Measurements from ENCODE around the gene LCMT1.
"Not testable (repeated sequence)": the region's sequence is repeated elsewhere in the genome, so short reads cannot be mapped to it uniquely, and the experiment has no call there.

The LCMT1 gene

DNA sequence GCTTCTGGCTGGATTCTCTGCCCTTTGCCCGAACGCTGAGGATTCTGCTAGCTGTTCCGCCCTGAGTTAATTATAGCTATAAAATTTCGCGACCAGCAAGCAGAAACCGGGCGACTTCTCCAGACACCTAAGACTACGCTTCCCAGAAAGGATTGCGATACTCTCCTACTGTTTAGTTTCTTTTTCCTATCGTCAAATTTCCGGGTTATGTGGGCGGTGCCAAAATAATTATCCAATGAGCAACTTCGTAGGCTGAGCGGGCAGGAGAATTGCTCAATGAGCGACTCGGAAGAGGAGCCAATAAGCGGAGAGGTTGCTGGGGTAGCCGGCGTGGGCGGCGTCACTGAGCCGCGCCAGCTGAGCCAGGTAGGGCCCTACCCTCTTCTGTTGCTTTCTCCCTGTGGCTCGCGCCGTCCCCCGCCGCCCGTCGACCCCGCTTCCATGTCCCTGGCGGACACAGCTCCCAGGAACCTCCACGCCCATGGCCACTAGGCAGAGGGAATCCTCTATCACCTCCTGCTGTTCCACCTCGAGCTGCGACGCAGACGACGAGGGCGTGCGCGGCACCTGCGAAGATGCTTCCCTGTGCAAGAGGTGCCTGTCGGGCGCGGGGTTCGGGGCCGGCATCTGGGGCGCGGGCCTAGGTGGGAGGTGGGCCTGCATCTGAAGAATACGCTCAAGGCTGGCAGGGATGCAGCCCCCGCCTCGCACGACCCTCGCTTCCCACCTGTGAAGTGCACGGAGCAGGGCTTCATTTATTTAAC lies at the start of gene LCMT1:
TSS of gene LCMT1 (plus strand) at position 340 of the 764 bp plus-strand sequence. CDS start at position 482, 142 bp downstream.
- peak; percentile 92 for DNase-seq

DNA sequence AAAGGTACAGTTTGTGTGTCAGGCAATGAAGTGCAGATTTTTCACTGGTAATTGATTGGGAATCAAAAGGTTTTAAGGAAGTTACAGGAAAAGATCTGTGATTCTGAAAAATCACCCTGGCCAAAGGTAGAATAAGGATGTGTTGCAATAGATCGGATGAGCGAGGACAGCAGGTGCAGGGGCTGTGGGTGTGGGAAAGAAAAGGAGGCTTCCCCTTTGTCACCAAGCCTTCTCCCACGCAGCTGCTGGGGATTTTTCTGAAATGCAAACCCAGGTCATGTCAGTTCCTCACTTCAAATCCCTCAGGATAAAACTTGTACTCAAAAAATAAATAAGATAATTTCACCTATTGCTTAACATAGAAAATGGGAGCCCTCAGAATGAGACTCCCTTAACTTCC lies 48.4 kb upstream of the LCMT1 start:
- peak; percentile 32 for DNase-seq

DNA sequence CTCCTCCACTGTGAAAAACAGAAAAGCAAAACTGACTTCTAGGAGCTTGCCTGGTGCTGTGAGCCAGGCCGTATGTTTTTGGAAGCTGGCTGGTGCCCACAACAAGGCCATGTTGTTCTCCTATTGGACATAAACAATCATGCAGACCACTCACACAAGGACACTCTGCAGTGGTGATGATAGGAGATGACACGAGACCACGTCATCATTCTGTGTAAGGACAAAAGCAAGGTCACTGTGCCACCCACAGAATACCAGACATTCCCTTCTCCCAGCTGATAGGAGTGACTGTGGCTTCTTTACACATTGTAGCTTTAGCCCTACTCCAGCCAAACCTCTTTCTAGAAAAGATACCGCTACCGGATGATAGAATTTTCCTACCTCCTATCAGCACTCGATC lies 47.7 kb upstream of the LCMT1 start:
- no peak for DNase-seq

DNA sequence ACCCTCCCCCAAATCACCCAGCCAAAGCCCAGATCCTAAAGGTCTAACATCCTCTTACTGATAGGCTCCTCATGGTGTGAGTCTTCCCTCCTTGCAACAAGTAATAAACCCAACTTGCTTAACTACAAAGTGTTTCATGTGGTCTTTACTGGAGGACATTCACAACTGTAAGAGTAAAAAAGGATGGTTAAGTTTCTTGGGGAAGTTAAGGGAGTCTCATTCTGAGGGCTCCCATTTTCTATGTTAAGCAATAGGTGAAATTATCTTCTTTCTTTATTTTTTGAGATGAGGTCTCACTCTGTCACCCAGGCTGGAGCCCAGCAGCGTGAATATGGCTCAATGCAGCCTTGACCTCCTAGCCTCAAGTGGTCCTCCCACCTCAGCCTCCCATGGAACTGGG lies 47.3 kb upstream of the LCMT1 start:
- DNase-seq = not testable (repeated sequence)

- no peak for DNase-seq
Measured at GRCh38 chr16:25064937-25065336, 46.6 kb upstream of the LCMT1 start.

GRCh38 chr16:25065899-25066298 lies 45.6 kb upstream of the LCMT1 start:
- DNase-seq = no peak

GRCh38 chr16:25066426-25066746 lies 45.2 kb upstream of the LCMT1 start:
- no peak for DNase-seq

- peak; percentile 78 for DNase-seq
Measured at GRCh38 chr16:25066747-25067631, 44.6 kb upstream of the LCMT1 start.

DNA sequence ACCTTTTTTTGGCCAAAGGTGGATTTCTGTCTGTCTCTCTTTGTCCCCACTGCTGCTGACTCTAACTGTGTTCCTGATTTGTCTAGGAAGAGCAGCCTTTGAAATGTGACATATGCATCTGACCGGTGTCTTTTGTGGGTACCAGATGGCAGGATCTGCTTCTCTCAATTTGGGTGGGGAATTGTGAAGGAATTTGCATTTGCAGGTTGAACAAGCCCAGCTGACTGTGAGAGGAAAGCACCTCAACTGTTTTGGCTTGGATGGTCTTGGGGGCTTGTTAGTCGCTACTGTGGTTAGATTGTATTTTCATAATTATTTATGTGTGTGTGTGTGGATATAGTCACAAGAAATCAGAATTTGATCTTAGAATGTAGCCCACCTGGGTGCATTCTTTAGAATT lies 37.7 kb upstream of the LCMT1 start:
- DNase-seq = no peak

DNA sequence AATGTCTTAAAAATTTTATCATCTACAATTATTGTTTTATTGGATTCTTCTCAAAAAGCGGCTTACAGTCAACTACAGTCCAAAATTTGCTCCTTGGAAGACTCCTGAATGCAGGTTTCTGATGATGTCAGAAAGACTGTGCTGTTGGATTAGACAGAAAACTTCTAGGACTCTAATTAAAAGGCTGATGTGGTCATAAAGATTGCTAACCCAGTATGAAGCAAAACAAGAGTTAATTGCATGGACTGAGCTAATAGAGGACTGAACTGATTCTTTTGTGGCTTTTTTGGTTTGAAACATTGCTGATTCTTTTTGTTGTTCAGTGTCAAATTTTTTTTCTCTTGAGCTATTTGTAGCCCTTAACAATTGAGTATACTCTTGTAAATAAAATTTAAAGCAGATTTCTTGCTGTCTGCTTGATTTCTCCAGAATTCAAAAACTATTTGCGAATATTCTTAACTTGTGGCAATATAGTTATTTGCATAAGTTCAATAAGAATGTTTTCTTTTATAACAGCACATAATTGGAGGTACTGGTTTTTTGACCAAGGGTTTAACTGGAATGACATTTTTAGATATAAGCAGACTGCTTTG lies 33.1 kb upstream of the LCMT1 start:
- no peak for DNase-seq

- DNase-seq = no peak
Measured at GRCh38 chr16:25079637-25080378, 31.7 kb upstream of the LCMT1 start.

GRCh38 chr16:25080420-25081131 lies 31.0 kb upstream of the LCMT1 start:
- DNase-seq = no peak

- DNase-seq = no peak
Measured at GRCh38 chr16:25081702-25082101, 29.8 kb upstream of the LCMT1 start.

DNA sequence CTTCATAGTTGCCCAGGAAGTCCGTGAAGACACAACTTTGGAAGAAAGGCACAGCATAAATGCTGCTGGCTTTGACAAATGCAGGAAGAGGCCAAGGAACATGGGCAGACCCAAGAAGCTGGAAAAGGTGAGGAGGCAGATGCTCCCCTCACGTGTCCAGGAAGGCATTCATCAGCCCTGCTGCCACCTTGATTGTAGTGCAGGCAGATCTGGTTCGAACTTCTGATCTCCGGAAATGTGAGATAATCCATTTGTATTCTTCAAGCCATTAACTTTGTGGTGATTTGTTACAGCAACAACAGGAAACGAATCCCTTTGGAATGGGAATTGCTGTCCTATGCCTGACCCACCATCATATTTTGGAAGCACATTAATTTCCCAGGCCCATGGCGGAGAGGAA lies 28.5 kb upstream of the LCMT1 start:
- DNase-seq = no peak

- DNase-seq = no peak
Measured at GRCh38 chr16:25083701-25084100, 27.8 kb upstream of the LCMT1 start.

DNA sequence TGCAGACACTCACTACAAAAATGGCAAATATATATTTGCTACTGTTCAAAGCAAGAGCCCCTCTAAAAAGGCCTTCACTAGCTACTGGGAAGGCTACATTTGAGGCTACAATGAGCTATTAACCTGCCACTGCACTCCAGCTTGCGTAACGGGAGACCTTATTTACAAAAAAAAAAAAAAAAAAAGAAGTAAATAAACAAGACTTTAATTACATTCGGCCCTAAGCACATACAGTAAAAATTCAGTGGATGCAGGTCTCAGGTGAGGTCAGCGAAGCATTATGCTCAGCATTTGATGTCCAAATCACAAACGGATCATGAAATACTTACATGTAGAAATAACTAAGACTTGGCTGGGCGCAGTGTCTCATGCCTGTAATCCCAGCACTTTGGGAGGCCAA lies 26.7 kb upstream of the LCMT1 start:
- no peak for DNase-seq

DNA sequence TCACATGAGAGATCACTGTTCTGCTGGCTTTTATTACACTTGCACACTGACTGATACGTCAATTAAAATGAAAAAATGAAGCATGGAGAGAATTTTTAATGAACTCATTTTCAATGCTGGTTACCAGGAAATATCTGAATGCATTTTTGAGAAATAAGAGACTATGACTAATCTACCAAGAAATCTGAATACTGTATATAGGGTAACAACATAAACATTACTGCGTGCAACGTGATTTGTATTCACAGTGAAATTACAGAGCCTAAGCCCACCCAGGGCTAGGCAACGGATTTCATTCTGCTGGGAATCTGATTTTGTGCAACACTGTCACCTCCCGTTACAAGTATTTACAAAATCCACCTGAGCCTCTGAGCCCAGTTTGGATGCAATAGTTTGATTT lies 23.8 kb upstream of the LCMT1 start:
- DNase-seq = no peak

GRCh38 chr16:25089351-25089750 lies 22.2 kb upstream of the LCMT1 start:
- DNase-seq = no peak

DNA sequence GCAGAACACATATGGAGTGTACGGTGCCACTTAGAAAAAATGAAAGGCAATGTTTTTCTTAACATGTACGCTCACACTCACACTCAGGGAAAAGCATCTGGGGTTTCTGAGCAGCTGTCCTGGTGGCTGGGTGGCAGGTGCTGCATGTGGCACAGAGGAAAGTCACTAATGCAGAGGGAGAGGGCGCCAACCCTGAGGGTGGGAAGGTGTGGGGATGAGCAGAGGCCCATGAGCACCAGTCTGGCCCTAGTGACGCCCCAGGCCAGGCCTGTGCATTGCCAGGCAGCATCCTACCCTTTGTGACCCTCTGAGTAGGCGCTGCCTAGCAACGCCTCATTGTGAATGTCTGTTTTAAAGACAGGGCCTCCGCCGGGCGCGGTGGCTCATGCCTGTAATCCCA lies 19.1 kb upstream of the LCMT1 start:
- DNase-seq = no peak

DNA sequence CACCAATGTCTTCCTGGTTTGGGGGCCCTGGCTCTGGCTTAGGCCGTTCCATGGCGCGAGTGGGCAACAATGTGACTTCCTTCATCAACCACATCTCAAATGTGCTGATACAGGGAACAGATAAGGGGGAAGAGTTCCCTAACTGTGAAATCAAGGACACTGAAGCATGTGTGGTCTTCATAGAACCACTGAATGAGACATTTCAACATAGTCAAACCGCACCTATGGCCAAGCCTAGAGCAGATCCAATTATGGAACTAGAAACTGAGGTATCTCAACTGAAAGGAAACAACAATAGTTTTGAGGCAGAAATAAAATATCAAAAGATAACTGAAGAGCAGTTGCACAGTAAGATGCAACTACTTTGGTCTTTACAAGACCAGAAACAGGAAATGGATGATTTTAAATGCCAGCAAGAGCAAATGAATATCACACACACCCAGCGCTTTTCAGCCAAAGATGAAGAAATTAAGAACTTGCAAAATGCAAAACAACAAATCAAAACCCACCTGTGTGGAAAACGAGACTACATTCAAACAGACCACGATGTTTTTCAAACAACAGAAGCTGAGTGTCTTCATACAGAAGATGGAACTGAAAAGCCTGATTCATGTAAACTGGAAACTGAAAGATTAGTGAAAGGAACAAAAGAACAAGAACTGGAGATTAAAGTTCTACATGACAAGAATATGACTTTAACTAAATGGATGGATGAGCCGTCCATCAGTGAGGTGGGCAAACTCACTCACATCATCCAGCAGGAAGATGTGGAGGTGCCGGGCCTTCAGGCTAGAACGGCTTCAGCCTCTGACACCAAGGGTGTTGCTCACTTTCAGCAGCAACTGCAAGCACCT lies 18.1 kb upstream of the LCMT1 start:
- DNase-seq = peak; percentile 20

DNA sequence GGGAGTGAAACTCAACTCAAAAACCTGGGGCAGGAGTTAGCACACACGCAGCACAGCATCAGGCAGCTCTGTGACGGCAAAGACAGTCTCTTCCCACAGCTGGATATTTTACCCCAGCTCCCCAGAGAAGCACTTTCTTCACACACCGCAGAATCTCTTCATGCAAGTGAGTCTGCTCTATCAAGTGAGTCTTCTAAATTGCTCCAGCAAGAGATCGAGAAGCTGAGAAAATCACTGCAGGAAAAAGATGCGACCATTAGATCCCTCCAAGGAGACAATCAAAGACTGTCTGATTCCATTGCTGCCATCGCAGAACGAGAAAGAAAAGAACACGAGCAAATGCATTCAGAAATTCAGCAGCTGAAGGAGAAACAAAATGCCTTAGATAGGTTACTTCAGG lies 16.9 kb upstream of the LCMT1 start:
- no peak for DNase-seq

GRCh38 chr16:25095636-25096035 lies 15.9 kb upstream of the LCMT1 start:
- no peak for DNase-seq

All from activated naive CD4-positive, alpha-beta T cell treated with anti-CD3 and anti-CD28 coated beads, Interleukin-2, amount 50 U/mL, for 16 hours (primary cell).